HEK293 (cell line): ENCODE results near the gene ARL13B.

Source experiments
- REPIN1 ChIP-seq: fragments of 450-650 bp; formaldehyde crosslinking; IDR thresholded peaks from 2 replicates; pipeline ENCODE4 v1.5.1; 2017; ENCODE audit warnings: missing biosample characterization, missing genetic modification characterization, low read depth
- ZFP3 ChIP-seq: fragments of 450-650 bp; formaldehyde crosslinking; IDR thresholded peaks from 2 replicates; pipeline ENCODE4 v1.5.1; 2016; ENCODE audit warnings: low read depth, missing biosample characterization, missing genetic modification characterization
- ZNF48 ChIP-seq: fragments of 450-650 bp; formaldehyde crosslinking; IDR thresholded peaks from 2 replicates; pipeline ENCODE4 v1.5.1; 2016; ENCODE audit warnings: missing biosample characterization, missing genetic modification characterization
- ZNF558 ChIP-seq: fragments of 450-650 bp; formaldehyde crosslinking; IDR thresholded peaks from 2 replicates; pipeline ENCODE4 v1.5.1; 2016; ENCODE audit warnings: missing biosample characterization, missing genetic modification characterization
- ZSCAN16 ChIP-seq: fragments of 450-650 bp; formaldehyde crosslinking; IDR thresholded peaks from 2 replicates; pipeline ENCODE4 v1.5.1; 2016; ENCODE audit warnings: missing biosample characterization, missing genetic modification characterization
- ZSCAN23 ChIP-seq: fragments of 450-650 bp; formaldehyde crosslinking; IDR thresholded peaks from 2 replicates; pipeline ENCODE4 v1.5.1; 2016; ENCODE audit warnings: missing biosample characterization, missing genetic modification characterization
- TF ChIP-seq, protein P1 (sequence below): fragments of 450-650 bp; IDR thresholded peaks from 2 replicates; pipeline ENCODE4 v1.5.1; 2018; ENCODE audit warnings: missing biosample characterization, mild to moderate bottlenecking, missing genetic modification characterization
- TF ChIP-seq, protein P2 (sequence below): fragments of 450-650 bp; formaldehyde crosslinking; IDR thresholded peaks from 2 replicates; pipeline ENCODE4 v1.5.1; 2016; ENCODE audit warnings: missing biosample characterization, missing genetic modification characterization

DNA sequence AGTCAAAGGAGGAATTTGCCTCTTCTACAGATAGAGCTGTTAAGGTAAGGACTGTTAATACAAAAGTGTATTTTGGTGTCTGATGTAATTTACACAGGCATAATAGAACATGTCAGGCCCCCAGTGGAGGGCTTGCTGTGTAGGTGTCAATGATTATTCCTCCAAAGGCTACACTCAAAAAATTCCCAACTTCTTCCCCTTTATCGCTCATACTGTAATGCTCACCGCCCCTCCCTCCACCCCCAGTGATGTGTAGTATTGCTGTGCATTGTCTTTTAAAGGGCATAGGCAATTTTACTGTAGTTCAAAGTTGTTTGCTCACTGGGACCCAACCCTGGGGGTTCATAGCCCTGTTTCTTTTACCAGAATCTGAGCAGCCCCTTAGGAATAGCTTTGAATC is 115.2 kb downstream of the ARL13B start:
- TF ChIP-seq ZNF48 (no peak), ZNF558 (tag by site-specific recombination) (no peak), ZSCAN16 (tag by site-specific recombination) (no peak), REPIN1 (tag by site-specific recombination) (no peak), ZSCAN23 (tag by site-specific recombination) (no peak), ZFP3 (tag by site-specific recombination) (no peak)
- TF ChIP-seq, protein P1, sequence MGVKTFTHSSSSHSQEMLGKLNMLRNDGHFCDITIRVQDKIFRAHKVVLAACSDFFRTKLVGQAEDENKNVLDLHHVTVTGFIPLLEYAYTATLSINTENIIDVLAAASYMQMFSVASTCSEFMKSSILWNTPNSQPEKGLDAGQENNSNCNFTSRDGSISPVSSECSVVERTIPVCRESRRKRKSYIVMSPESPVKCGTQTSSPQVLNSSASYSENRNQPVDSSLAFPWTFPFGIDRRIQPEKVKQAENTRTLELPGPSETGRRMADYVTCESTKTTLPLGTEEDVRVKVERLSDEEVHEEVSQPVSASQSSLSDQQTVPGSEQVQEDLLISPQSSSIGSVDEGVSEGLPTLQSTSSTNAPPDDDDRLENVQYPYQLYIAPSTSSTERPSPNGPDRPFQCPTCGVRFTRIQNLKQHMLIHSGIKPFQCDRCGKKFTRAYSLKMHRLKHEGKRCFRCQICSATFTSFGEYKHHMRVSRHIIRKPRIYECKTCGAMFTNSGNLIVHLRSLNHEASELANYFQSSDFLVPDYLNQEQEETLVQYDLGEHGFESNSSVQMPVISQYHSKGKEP (tag by site-specific recombination): no peak
- TF ChIP-seq, protein P2, sequence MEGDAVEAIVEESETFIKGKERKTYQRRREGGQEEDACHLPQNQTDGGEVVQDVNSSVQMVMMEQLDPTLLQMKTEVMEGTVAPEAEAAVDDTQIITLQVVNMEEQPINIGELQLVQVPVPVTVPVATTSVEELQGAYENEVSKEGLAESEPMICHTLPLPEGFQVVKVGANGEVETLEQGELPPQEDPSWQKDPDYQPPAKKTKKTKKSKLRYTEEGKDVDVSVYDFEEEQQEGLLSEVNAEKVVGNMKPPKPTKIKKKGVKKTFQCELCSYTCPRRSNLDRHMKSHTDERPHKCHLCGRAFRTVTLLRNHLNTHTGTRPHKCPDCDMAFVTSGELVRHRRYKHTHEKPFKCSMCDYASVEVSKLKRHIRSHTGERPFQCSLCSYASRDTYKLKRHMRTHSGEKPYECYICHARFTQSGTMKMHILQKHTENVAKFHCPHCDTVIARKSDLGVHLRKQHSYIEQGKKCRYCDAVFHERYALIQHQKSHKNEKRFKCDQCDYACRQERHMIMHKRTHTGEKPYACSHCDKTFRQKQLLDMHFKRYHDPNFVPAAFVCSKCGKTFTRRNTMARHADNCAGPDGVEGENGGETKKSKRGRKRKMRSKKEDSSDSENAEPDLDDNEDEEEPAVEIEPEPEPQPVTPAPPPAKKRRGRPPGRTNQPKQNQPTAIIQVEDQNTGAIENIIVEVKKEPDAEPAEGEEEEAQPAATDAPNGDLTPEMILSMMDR: no peak
